Activated T-helper 1 cell treated with anti-CD3 and anti-CD28 coated beads, Interleukin-12 subunit alpha, Interleukin-12 subunit beta, Interleukin-2, Interleukin-4 antibody, amounts not matched to agents 30 ng/mL and 10 ng/mL and 1 ng/mL, durations not matched to agents 14 hours and 24 hours and 36 hours (primary cell): Measurements from ENCODE around the gene ECHS1. TPM values are rescaled to one million over a fixed set of nuclear protein-coding genes. Genes with fewer than 3 reads are reported as not detected.
"Not testable (repeated sequence)": the region's sequence is repeated elsewhere in the genome, so short reads cannot be mapped to it uniquely, and the experiment has no call there.

ENCODE experiments used
- DNase-seq: peaks from one replicate; pipeline ENCODE4 v3.0.0; 2021; ENCODE audit warnings: low spot score
- H3K27ac Mint-ChIP-seq: one replicate; pipeline ENCODE4 v1.8.0; 2021; ENCODE audit warnings: mild to moderate bottlenecking, mixed read lengths
- H3K27me3 Mint-ChIP-seq: one replicate; pipeline ENCODE4 v1.8.0; 2022; ENCODE audit warnings: mild to moderate bottlenecking, moderate library complexity, mixed read lengths; ENCODE audit not compliant: insufficient read depth
- H3K36me3 Mint-ChIP-seq: one replicate; pipeline ENCODE4 v1.8.0; 2021; ENCODE audit warnings: low read depth, mixed read lengths
- H3K4me1 Mint-ChIP-seq: one replicate; pipeline ENCODE4 v1.8.0; 2021; ENCODE audit warnings: low read depth, mixed read lengths
- H3K4me3 Mint-ChIP-seq: one replicate; pipeline ENCODE4 v1.8.0; 2021; ENCODE audit warnings: mild to moderate bottlenecking, moderate library complexity, mixed read lengths
- H3K9me3 Mint-ChIP-seq: one replicate; pipeline ENCODE4 v1.8.0; 2021; ENCODE audit warnings: mixed read lengths
- intact Hi-C: fragments of 100-400 bp; cut with micrococcal nuclease; formaldehyde crosslinking; loops from one replicate; pipeline ENCODE4 v1.15.1; 2024
- total RNA-seq: library from RNA; stranded (reverse); gene quantifications from 2 replicates; pipeline ENCODE4 v1.2.3, GENCODE V29; 2022

Gene ECHS1
- total RNA-seq, 1 donor from 2014 or later = 69.6 TPM

GRCh38 chr10:133379801-133380666, 6.9 kb upstream of the ECHS1 start:
- H3K9me3 Mint-ChIP-seq = no peaks in the 10 kb centered on the region
- no peak for DNase-seq
- H3K27me3 Mint-ChIP-seq = peaks cover 11% of the 10 kb centered on the region
- intact Hi-C loops = loop anchor here (1.0 to 10.0 kb wide), 8 partner anchors 10 to 1195 kb away; partner anchors contain the start of genes DPYSL4, INPP5A and MTG1
- peak overlapping the region; percentile 76 for H3K4me3 Mint-ChIP-seq
- peak overlapping the region; percentile 68 for H3K27ac Mint-ChIP-seq
- peaks cover 7% of the 10 kb centered on the region for H3K36me3 Mint-ChIP-seq
- peaks cover 6% of the 10 kb centered on the region for H3K4me1 Mint-ChIP-seq

GRCh38 chr10:133379152-133379800, 6.1 kb upstream of the ECHS1 start, which contains the start of gene PAOX:
Gene PAOX (plus strand): TSS chr10:133379262. CDS start chr10:133379317, 55 bp downstream.
- peaks cover 6% of the 10 kb centered on the region for H3K4me1 Mint-ChIP-seq
- peaks cover 4% of the 10 kb centered on the region for H3K36me3 Mint-ChIP-seq
- H3K4me3 Mint-ChIP-seq = peak within 1 kb of the TSS; percentile 79
- peak; percentile 58 for DNase-seq
- H3K27ac Mint-ChIP-seq = peak within 1 kb of the TSS; percentile 44
- intact Hi-C loops = loop anchor here (1.0 to 10.0 kb wide), 8 partner anchors 11 to 1194 kb away; partner anchors contain the start of genes DPYSL4, INPP5A and MTG1
- H3K27me3 Mint-ChIP-seq = peaks cover 14% of the 10 kb centered on the region
- H3K9me3 Mint-ChIP-seq = no peaks in the 10 kb centered on the region

- intact Hi-C loops = loop anchor here (1.0 to 10.0 kb wide), 9 partner anchors 12 to 1194 kb away; partner anchors contain the start of genes DPYSL4, FUOM, INPP5A and MTG1
- peak overlapping the region; percentile 44 for H3K27ac Mint-ChIP-seq
- H3K27me3 Mint-ChIP-seq = peaks cover 16% of the 10 kb centered on the region
Observed at GRCh38 chr10:133378251-133379096, 5.3 kb upstream of the ECHS1 start.

GRCh38 chr10:133377818-133378250, 4.7 kb upstream of the ECHS1 start:
- intact Hi-C loops = loop anchor here (1.0 to 10.0 kb wide), 5 partner anchors 20 to 1193 kb away; partner anchors contain the start of genes DPYSL4 and FUOM
- H3K27me3 Mint-ChIP-seq = peaks cover 16% of the 10 kb centered on the region
- H3K9me3 Mint-ChIP-seq = no peaks in the 10 kb centered on the region
- peaks cover 6% of the 10 kb centered on the region for H3K36me3 Mint-ChIP-seq
- H3K4me1 Mint-ChIP-seq = peaks cover 11% of the 10 kb centered on the region
- peak overlapping the region; percentile 79 for H3K4me3 Mint-ChIP-seq
- no peak for DNase-seq
- H3K27ac Mint-ChIP-seq = peak overlapping the region; percentile 44

More at GRCh38 chr10:133378251-133379096, 5.3 kb upstream of the ECHS1 start:
- peak; percentile 51 for DNase-seq
- Mint-ChIP-seq H3K4me1 (peaks cover 11% of the 10 kb centered on the region), H3K36me3 (peaks cover 6% of the 10 kb centered on the region), H3K9me3 (no peaks in the 10 kb centered on the region), H3K4me3 (peak overlapping the region; percentile 79)

GRCh38 chr10:133377025-133377817, 4.1 kb upstream of the ECHS1 start:
- Mint-ChIP-seq H3K4me3 (peak overlapping the region; percentile 65), H3K27ac (no peak overlapping the region), H3K36me3 (peaks cover 6% of the 10 kb centered on the region), H3K9me3 (no peaks in the 10 kb centered on the region), H3K27me3 (peaks cover 16% of the 10 kb centered on the region), H3K4me1 (peaks cover 11% of the 10 kb centered on the region)
- DNase-seq = no peak
- intact Hi-C loops = loop anchor here (5.0 to 10.0 kb wide), 3 partner anchors 115 to 1192 kb away; partner anchors contain the start of gene DPYSL4

GRCh38 chr10:133376183-133376582, 3.0 kb upstream of the ECHS1 start:
- Mint-ChIP-seq H3K4me3 (peak overlapping the region; percentile 65), H3K27ac (peak overlapping the region; percentile 48), H3K27me3 (peaks cover 16% of the 10 kb centered on the region)
- intact Hi-C loops = loop anchor here (5.0 to 10.0 kb wide), 3 partner anchors 114 to 1191 kb away; partner anchors contain the start of gene DPYSL4
- H3K9me3 Mint-ChIP-seq, H3K36me3 Mint-ChIP-seq, H3K4me1 Mint-ChIP-seq, DNase-seq: not testable (repeated sequence)

GRCh38 chr10:133375357-133376115, 2.4 kb upstream of the ECHS1 start:
- no peaks in the 10 kb centered on the region for H3K9me3 Mint-ChIP-seq
- H3K36me3 Mint-ChIP-seq = peaks cover 5% of the 10 kb centered on the region
- peaks cover 16% of the 10 kb centered on the region for H3K27me3 Mint-ChIP-seq
- no peak for DNase-seq
- H3K4me3 Mint-ChIP-seq = peak overlapping the region; percentile 62
- intact Hi-C loops = loop anchor here (5.0 to 10.0 kb wide), 3 partner anchors 113 to 1191 kb away; partner anchors contain the start of gene DPYSL4
- peak overlapping the region; percentile 48 for H3K27ac Mint-ChIP-seq
- peaks cover 5% of the 10 kb centered on the region for H3K4me1 Mint-ChIP-seq

- Mint-ChIP-seq H3K27ac (no peak overlapping the region), H3K27me3 (peaks cover 16% of the 10 kb centered on the region), H3K4me1 (peaks cover 5% of the 10 kb centered on the region), H3K9me3 (no peaks in the 10 kb centered on the region), H3K36me3 (peaks cover 12% of the 10 kb centered on the region), H3K4me3 (peak overlapping the region; percentile 85)
- DNase-seq = no peak
- intact Hi-C loops = loop anchor here (10.0 kb wide), 2 partner anchors 918 to 1188 kb away; partner anchors contain the start of gene DPYSL4
Observed at GRCh38 chr10:133372507-133372906, 647 bp downstream of the ECHS1 start.

- H3K27me3 Mint-ChIP-seq = peaks cover 7% of the 10 kb centered on the region
Observed at GRCh38 chr10:133370030-133370786, 2.9 kb downstream of the ECHS1 start.

GRCh38 chr10:133368153-133368552, 5.0 kb downstream of the ECHS1 start:
- intact Hi-C loops = no loop called here
- DNase-seq = no peak
- Mint-ChIP-seq H3K27me3 (no peaks in the 10 kb centered on the region), H3K27ac (no peak overlapping the region), H3K9me3 (no peaks in the 10 kb centered on the region), H3K4me1 (no peaks in the 10 kb centered on the region), H3K36me3 (peaks cover 15% of the 10 kb centered on the region), H3K4me3 (no peak overlapping the region)

More at GRCh38 chr10:133370030-133370786, 2.9 kb downstream of the ECHS1 start:
- peaks cover 12% of the 10 kb centered on the region for H3K36me3 Mint-ChIP-seq
- H3K4me3 Mint-ChIP-seq = peak overlapping the region; percentile 51
- H3K9me3 Mint-ChIP-seq = no peaks in the 10 kb centered on the region
- DNase-seq = no peak
- no peak overlapping the region for H3K27ac Mint-ChIP-seq
- intact Hi-C loops = loop anchor here (10.0 kb wide), 2 partner anchors 915 to 1185 kb away; partner anchors contain the start of gene DPYSL4
- peaks cover 5% of the 10 kb centered on the region for H3K4me1 Mint-ChIP-seq
